HG03469 (cell line): ENCODE measurements around the gene PPP1R12B.
"Not testable (repeated sequence)": the region's sequence is repeated elsewhere in the genome, so short reads cannot be mapped to it uniquely, and the experiment has no call there.

Source experiments
- ATAC-seq: cut with Tn5 transposase; IDR thresholded peaks from one replicate; pipeline ENCODE4 v1.9.1; 2021; ENCODE audit warnings: mild to moderate bottlenecking, moderate library complexity, moderate number of reproducible peaks; ENCODE audit not compliant: unreplicated experiment

Gene PPP1R12B

DNA sequence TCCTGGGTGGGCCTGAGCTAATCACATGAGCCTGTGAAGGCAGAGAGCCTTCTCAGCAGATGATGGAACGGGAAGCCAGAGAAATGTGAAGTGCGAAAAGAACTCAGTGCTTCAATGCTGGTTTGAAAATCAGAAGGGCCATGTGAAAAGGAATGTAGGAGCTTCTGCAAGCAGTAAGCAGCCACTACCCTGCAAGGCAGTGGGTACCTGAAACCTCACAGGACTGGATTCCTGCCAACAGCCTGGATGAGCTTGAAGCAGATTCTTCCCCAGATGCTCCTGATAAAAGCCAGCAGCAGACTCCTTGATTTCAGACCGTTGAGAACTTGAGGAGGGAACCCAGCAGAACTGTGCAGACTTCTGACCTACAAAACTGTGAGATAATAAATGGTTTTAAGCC, 203.2 kb downstream of the PPP1R12B start:
- ATAC-seq, result no peak

DNA sequence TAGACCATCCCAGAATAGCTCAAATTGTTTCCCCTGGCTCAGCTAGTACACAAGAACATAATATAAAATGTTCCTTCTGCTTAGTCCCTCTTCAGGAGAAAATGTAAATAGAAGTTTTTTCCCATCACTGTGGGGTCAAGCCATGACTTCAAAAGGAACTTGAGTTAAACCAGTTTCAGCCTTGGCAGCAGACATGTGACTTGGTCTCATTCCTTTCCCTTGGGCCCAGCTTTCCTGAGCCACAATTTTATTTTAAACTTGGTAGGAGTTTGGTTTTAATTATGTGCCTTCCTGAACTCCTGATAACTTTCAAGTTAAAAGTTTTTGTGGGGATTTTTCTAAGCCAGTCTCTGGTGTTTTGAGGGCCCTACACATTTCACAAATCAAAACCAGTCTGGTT, 204.1 kb downstream of the PPP1R12B start:
- ATAC-seq, result not testable (repeated sequence)

DNA sequence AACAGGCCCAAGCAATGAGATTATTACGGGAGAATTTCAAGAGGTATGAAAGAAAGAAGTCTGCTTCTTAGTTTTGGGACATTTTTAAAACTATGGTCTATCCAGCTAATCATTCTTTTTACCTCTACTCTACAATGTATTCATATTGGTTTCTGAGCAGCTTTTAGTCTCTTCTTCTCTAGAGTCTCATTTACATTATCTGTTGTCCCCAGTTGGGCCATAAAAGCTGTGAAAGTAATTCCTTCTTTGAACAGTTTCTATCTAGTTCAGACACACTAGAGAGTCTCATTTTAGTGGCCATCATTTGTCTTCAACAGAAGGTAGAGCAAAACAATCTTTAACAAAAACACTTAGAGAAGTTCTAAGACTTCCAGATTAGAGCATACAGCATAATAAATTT, 204.6 kb downstream of the PPP1R12B start:
- not testable (repeated sequence) for ATAC-seq

DNA sequence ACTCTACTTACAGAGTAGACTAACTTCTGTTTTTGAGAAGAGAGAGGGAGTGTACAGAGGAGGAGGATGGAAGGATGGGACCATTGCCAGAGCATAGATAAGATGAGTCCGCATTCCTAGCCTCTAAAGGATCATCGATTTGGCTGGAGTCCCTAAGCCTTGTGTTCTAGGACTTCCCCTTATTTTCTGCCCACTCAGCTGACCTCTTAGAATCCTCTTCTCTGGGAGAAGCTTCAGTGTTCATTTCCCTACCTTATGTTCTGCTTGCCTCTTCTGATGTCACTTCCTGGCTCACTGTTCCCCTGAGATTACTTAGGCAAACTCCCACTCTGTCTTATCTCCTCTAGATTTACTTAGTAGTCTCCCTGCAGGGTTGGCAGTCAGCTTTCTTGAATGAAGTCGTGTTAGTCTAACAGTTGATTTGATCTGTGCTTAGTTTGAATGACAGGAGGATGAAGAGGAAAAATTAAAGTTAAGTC, 205.1 kb downstream of the PPP1R12B start:
- ATAC-seq, result no peak

DNA sequence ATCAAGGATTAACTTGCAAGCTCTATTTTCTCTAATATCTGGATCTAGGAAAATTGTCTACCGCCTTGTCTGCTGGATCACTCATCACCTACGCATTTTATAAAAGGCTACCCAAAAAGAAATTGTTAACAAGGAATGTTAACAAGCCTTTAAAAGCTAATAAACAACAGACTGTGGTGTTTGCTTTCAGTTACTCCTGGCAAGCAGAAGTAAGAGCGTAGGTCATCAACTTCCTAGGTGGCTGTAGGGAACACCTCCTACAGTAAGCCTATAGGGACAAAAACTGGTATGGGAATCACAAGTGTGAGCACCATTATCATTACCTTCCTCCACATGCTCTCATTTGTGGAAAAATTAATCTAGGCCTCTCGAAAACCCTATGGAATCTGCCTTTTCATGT, 206.1 kb downstream of the PPP1R12B start:
- ATAC-seq, result not testable (repeated sequence)

DNA sequence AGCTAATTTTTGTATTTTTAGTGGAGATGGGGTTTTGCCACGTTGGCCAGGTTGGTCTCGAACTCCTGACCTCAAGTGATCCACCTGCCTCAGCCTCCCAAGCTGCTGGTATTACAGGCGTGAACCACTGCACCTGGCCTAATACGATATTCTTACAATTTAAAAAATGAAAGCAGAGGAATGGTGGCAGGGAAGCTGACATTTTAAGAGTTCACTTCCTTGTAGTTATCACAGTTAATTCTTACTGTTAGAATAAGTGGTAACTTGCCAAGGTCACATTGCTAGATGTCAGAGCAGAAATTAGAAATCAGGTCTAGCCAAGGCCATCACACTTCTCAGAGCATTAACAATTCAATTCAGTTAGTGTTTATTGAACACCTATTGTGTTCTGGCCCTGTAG, 207.5 kb downstream of the PPP1R12B start:
- not testable (repeated sequence) for ATAC-seq

DNA sequence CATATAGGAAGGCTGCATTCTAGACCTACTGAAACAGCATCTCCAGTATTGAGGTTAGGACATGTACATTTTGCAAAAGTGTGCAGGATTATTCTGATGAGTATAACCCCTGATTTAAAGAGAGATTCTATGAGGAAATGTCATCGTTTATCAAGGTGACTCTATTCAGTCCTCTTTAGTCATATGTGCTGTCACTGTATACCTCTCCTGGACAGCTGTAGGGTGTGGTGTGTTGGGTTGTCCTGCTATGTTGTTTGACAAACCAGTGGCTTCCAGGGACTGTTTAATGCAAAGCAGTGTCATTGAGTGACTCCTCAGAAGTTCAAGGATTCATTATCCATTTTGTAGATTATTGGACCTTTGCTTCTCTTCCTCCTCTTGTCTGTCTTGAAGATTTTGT, 209.2 kb downstream of the PPP1R12B start:
- ATAC-seq, result not testable (repeated sequence)

DNA sequence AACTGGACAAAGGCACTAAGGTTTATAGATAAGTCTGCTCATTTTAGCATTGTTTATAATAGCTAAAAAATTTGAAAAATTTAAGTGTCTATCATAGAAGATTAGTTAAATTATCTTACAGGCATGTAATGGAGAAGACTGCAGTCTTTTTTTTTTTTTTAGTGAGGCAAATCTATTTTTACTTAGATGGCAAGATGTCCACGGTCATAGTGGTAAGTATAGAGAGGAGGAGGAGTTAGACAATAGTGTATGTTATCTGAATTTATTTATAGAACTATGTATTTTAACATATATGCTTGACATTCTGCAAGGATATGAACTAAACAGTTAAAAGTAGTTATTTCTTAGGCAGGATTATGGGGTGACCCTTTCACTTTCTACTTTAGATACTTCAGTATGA, 212.7 kb downstream of the PPP1R12B start:
- ATAC-seq, result no peak

DNA sequence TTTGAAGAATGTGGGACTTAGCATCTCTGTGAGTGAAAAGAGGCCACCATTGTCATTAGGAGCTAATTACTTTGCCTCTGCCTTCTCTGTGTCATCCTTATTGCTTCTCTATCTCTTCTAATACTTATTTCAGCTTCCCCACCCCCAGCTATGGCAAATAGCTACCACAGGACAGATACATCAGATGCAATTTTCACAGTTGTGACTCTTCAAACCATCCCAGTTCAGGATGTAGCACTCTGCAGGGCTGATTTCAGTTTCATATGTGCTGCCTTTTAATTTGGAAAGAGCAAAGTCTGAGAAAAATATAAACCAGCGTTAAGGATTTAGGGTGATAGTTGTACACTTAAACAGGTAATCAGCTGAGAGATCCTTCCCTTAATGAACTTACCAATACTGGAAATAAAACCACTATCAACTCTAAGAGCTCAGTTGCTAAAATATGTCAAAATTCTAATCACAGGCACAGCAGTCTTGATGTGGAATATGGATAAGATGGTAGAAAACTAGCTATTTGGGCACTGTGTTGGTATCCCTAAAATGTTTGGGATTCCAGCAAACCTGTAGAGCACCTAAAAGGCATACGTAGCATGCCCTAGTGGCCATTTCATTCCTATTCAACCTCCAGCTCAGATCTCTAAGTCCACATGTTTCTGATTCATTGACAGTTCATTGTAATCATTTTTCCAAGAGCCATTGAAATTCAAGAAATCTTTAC, 213.4 kb downstream of the PPP1R12B start:
- ATAC-seq, result no peak

DNA sequence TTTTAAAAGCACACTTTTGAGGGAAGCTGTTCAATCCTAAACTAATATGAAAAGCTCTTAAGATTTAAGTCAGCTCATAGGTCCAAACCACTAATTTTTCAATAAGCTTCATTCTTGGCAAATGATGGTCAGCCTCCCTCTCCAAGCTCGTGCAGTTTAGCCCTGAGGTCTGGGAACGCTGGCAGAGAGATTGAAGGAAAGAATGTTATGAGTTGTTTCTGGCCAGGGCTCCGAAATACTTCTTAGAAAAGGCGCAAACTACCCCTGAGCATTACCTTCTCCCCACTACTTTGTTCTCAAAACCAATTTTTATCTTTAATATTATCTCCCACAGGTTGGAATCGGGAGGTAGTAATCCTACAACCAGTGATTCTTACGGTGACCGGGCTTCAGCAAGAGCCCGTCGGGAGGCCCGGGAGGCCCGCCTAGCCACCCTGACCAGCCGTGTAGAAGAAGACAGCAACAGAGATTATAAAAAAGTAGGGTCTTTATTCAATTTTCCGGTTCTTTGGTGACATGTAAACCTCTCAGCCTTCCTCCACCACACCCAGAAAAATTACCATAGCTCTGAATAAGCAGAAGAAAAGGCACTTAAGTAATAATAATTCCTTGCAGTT, 214.1 kb downstream of the PPP1R12B start:
- no peak for ATAC-seq

DNA sequence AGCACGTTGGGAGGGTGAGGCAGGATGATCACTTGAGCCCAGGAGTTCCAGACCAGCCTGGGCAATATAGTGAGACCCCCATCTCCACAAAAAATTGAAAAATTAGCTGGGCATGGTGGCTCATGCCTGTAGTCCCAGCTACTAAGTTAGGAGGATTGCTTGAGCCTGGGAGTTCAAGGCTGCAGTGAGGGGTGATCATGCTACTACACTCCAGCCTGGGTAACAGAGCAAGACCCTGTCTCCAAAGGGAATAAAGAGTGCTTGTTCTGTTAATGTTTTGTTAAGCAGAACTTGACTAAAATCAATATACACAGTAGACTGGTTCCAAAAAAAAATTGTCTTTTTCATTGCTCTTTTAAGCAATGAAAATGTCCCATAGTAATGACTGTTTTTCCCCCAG, 215.3 kb downstream of the PPP1R12B start:
- ATAC-seq, result no peak

DNA sequence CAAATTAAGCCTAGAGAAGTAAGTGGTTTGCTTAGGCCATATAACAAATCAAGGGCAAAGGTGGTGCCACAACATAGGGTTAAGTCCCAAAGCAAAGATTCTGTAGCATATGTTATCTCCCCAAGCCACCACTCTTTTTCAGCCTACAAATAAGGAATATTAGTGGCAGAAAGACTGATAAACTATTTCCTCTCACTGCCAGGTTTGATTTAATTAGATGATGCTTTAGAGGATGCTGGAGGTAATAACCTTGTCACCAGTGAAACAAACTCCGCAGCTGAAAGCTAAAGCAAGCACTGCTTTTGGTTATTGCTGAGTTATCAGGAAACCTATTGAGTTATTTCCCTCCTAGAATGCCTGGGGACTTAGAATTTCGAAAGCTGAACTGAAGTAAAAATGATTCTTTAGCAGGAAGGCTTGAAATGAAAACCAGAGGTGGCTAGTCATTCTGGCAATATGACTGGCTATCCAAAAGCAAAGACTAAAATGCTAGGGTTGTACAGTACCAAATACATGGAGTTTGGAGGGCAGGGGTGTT, 216.5 kb downstream of the PPP1R12B start:
- ATAC-seq, result no peak

DNA sequence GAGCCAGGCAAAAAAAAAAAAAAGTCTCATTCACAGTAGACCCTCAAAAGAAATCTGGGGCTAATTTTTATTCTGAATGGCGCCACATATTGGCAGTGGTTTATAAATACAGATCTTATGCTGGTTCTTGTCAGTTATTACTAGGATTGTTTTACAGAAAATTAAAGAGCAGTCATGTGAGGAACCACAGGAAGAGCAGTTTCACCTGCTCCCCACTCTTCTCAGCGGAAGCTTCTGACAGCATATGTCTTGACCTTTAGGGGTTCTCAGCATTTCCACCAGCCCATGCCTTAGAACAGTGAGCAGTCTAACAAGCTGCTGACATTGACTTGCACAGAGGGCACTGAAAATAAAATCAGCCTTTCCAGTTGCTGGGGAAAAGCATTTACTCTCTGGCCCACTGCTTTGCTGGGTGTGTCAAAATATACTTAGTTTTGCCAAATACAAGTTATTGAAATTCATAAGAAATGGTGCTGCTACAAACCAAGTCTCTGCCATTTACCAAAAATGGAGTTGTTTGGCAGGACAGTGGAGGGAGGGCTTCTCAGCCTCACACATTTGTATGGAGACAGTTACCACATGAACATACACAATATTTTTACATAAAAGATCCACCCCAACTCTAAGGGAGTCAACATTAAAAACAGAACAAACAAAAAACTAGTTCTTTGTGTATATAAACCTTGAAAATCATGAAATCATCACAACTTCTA, 217.5 kb downstream of the PPP1R12B start:
- ATAC-seq, result peak; percentile 57

DNA sequence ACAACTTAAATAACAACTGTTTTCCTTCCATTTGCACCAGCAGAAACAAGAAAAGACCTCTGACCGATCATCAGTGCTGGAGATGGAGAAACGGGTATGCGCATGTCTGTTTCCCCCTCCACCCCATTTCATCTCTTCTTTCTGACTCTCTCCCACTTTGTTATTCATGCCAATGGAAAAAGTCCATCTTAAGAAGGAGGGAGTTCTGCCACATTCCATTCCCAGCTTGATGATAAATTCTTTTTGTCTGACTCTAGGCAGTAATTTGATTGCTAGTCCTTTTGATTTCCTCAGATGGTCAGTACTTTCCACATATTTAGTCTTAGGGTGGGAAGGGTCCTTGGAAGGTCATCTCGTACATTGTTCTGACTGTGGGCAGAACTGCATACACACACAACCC, 219.2 kb downstream of the PPP1R12B start:
- no peak for ATAC-seq

DNA sequence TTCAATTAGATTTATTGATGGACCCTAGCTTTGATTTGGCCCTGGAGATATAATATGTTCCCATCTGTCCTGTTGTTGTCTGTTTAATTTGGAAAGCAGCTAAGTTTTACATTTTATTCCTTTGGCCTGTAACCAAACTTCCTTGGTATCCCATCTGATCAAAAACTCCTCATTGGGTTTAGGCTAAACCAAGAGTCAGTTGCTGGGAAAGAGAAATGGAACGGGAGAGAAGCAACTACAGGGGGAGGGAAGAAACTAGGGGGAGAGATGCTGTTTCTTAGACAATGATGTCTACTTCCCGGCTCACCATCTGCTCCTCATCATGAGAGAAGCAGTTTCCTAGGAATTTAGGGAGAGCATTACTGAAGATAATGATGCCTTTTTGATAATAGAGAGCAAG, 219.9 kb downstream of the PPP1R12B start:
- no peak for ATAC-seq

DNA sequence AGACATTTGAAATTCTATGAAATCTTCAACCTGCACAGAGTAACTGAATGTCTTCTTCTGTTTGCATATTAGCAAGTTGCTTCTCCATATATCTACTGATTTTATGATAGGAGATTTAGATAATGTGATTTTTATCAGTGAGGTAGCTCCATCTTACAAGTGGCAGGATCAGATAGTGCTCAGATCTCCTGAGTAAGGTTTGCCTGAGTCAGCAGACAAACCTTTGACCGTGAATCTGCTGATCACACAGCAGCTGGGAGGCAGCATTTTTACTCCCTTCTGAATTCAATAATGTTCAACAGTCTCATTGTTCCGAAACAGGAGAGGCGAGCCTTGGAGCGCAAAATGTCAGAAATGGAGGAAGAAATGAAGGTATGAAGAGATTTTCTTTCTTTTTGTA, 220.3 kb downstream of the PPP1R12B start:
- no peak for ATAC-seq

DNA sequence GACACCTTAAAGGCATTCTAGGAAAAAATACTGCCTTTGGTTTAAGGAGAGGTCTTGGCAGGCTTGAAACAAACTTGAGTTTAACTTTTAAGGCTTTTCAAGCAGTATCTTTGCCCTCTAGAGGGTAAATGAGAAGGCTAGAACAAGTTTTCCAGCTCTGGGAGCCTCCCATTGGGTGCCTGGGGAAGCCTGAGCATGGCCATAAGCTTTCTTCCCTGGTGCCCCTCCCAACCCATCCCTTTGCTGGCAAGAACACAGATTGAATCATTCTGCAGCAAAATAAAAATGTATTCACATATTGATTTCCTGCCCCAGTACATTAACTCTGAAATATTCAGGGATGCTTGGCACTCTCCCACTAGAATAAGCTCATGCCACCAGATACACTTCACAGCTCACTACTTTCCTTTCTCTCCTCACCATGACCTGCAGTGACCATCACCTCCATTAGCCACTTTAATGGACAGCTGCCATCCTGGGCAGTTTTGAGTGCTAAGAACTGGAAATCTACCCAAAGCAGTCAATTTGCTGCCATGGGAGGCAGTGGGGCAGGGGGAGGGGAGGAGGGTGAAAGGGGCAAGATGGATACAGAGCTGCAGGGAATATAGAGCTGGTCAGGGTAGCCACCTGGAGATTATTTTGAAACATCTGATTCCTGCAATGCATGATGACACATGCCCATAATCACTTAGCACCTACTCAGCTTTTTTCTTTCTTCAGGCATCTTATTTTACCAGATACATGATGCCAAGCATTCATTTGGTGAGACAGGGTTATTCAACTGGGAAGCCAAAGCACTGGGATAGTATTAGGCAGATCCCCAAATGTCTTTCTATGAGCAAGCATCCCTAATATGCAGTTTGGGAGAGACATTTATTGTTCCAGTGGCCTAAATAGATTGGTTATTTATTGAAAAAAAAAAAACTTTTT, 221.2 kb downstream of the PPP1R12B start:
- no peak for ATAC-seq

DNA sequence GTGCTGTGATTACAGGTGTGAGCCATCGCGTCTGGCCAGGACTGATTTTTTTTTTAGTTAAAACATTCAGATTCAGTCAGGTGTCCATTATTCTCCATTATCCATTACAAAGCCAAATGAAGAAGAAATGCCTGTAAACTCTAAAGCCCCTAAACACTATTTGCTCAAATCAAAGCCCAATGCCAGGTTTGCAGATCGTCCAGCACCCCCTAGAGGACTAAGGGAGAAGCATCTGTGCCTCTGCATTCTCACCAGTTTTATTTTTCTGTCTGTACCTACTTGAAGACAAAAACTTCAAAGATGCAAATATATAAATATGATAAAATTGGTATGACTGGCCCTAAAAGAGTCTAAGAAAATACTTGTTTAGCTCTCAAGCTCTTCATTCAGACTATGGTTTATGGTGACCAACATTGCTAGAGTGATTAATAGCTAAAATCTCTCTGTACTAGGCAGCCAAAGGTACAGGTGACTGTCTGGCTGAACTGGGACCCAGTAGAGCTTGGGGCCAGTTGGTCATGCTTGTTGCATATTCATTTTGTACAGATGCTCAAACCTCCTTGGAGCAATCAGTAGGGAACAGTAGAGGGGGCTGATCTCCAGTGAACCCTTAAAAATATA, 223.3 kb downstream of the PPP1R12B start:
- no peak for ATAC-seq

DNA sequence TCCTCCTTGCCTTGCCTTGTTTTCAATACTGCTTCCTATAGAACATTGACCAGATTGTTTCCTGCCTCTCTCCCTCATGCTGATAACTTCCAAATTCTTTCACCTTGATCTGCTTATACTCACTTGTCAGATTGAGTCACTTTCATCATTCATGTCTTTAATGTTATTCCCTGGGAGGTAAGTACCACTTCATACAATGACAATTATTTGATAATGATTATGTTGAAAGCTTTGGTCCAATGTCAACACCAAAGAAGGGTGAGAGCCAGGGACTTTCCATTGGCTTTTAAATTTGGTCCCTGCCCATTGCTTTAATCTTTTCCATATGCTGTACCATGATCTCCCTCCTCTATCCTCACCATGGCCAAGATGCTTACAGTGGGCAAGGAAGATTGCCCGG, 224.4 kb downstream of the PPP1R12B start:
- no peak for ATAC-seq
